ENCODE results near the gene CORO1C.

Gene CORO1C

DNA sequence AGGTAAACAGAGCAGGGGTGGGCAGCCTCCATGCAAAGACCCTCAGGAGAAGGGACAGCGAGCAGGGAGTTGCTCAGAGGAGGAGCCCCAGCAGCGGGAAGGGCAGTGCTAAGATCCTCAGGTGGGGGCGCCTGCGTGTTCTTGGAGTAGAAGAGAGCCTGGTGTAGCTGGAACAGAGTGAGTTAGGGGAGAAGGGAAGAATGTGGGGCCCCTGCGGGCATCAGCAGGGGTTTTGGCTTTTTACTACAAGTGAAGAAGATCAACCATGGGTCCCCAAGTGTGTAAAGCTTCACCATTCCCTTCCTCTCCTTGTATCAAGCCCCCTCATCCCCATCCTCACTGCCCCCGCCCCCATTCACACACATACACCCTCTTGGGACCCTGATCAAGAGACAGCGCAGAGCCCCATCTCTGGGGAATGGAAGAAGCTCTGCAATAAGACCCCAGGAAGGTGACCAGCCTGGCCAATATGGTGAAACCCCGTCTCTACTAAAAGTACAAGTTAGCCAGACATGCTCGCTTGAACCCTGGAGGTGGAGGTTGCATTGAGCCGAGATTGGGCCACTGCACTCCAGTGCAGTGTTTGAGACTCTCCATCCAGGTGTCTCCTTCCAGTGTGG, 123.2 kb downstream of the CORO1C start:
- TF ChIP-seq CTCF (IDR thresholded peaks at IDR 0.05; ENCODE audit: low read depth, low read length, missing control alignments), result no peak
- H3K4me3 ChIP-seq (ENCODE audit: low read depth, low read length), result no peak overlapping the region
- no peak for DNase-seq (ENCODE audit: low read depth)

- DNase-seq (ENCODE audit: low read depth), result no peak
- TF ChIP-seq CTCF (IDR thresholded peaks at IDR 0.05; ENCODE audit: low read depth, low read length, missing control alignments), result no peak
- H3K4me3 ChIP-seq (ENCODE audit: low read depth, low read length), result no peak overlapping the region
Measured at GRCh38 chr12:108606492-108606891, 124.8 kb downstream of the CORO1C start.

DNA sequence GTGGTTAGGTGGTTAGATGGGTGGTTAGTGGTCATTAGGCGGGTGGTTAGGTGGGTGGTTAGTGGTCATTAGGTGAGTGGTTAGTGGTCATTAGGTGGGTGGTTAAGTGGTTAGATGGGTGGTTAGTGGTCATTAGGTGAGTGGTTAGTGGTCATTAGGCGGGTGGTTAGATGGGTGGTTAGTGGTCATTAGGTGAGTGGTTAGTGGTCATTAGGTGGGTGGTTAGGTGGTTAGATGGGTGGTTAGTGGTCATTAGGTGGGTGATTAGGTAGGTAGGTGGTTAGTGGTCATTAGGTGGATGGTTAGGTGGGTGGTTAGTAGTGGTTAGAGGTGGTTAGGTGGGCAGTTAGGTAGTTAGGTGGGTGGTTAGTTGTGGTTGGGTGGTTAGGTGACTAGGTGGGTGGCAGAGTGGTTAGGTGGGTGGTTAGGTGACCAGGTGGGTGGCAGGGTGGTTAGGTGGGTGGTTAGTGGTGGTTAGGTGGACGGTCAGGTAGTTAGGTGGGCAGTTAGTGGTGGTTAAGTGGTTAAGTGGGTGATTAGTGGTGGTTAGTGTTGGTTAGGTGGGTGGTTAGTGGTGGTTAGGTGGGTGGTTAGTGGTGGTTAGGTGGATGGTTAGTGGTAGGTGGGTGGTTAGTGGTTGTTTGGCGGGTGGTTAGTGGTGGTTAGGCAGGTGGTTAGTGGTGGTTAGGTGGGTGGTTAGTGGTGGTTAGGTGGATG, 125.5 kb downstream of the CORO1C start:
- no peak for TF ChIP-seq CTCF (IDR thresholded peaks at IDR 0.05; ENCODE audit: low read depth, low read length, missing control alignments)
- no peak overlapping the region for H3K4me3 ChIP-seq (ENCODE audit: low read depth, low read length)
- DNase-seq (ENCODE audit: low read depth), result no peak

GRCh38 chr12:108605000-108605689, 126.2 kb downstream of the CORO1C start:
- no peak for TF ChIP-seq CTCF (IDR thresholded peaks at IDR 0.05; ENCODE audit: low read depth, low read length, missing control alignments)

GRCh38 chr12:108604208-108604941, 126.9 kb downstream of the CORO1C start:
- no peak for TF ChIP-seq CTCF (IDR thresholded peaks at IDR 0.05; ENCODE audit: low read depth, low read length, missing control alignments)
- no peak for DNase-seq (ENCODE audit: low read depth)
- H3K4me3 ChIP-seq (ENCODE audit: low read depth, low read length), result no peak overlapping the region

More at GRCh38 chr12:108605000-108605689, 126.2 kb downstream of the CORO1C start:
- DNase-seq (ENCODE audit: low read depth), result no peak
- H3K4me3 ChIP-seq (ENCODE audit: low read depth, low read length), result no peak overlapping the region

GRCh38 chr12:108603743-108604142, 127.6 kb downstream of the CORO1C start:
- TF ChIP-seq CTCF (IDR thresholded peaks at IDR 0.05; ENCODE audit: low read depth, low read length, missing control alignments), result no peak
- no peak overlapping the region for H3K4me3 ChIP-seq (ENCODE audit: low read depth, low read length)
- DNase-seq (ENCODE audit: low read depth), result no peak
